Glutamatergic neuron (in vitro differentiated cells): ENCODE measurements around the gene ARSG. TPM values are rescaled to one million over a fixed set of nuclear protein-coding genes. Genes with fewer than 3 reads are reported as not detected.

Experiments
- DNase-seq: peaks from one replicate; pipeline ENCODE4 v3.0.0; 2022
- H3K27ac Mint-ChIP-seq: one replicate; pipeline ENCODE4 v1.8.0; 2020; ENCODE audit warnings: mild to moderate bottlenecking, mixed read lengths, inconsistent platforms; ENCODE audit not compliant: unreplicated experiment
- H3K27me3 Mint-ChIP-seq: one replicate; pipeline ENCODE4 v1.8.0; 2020; ENCODE audit warnings: mild to moderate bottlenecking, moderate library complexity, mixed read lengths, inconsistent platforms; ENCODE audit not compliant: unreplicated experiment
- H3K36me3 Mint-ChIP-seq: one replicate; pipeline ENCODE4 v1.8.0; 2020; ENCODE audit warnings: mild to moderate bottlenecking, mixed read lengths, inconsistent platforms; ENCODE audit not compliant: unreplicated experiment
- H3K4me1 Mint-ChIP-seq: one replicate; pipeline ENCODE4 v1.8.0; 2020; ENCODE audit warnings: mild to moderate bottlenecking, low read depth, mixed read lengths, inconsistent platforms; ENCODE audit not compliant: unreplicated experiment
- H3K4me3 Mint-ChIP-seq: one replicate; pipeline ENCODE4 v1.8.0; 2020; ENCODE audit warnings: mild to moderate bottlenecking, mixed read lengths, inconsistent platforms; ENCODE audit not compliant: unreplicated experiment
- H3K9me3 Mint-ChIP-seq: one replicate; pipeline ENCODE4 v1.8.0; 2020; ENCODE audit warnings: mild to moderate bottlenecking, moderate library complexity, mixed read lengths, inconsistent platforms; ENCODE audit not compliant: unreplicated experiment
- total RNA-seq: library from RNA; stranded (reverse); fragmentation: NEBNext Ultra II Directional; extraction: Animal tissue kit (Norgen Biotek cat#: 25700); gene quantifications from one replicate; pipeline ENCODE4 v1.2.1, GENCODE V29; 2021; ENCODE audit not compliant: unreplicated experiment
- TF ChIP-seq, protein P1 (sequence below): fragments of 200-600 bp; sonication (generic); IDR thresholded peaks from one replicate; pipeline ENCODE4 v1.5.0; 2021; ENCODE audit not compliant: partially characterized antibody, unreplicated experiment

ARSG gene
- total RNA-seq, 1 donor from 2014 or later: 1.9 TPM

DNA sequence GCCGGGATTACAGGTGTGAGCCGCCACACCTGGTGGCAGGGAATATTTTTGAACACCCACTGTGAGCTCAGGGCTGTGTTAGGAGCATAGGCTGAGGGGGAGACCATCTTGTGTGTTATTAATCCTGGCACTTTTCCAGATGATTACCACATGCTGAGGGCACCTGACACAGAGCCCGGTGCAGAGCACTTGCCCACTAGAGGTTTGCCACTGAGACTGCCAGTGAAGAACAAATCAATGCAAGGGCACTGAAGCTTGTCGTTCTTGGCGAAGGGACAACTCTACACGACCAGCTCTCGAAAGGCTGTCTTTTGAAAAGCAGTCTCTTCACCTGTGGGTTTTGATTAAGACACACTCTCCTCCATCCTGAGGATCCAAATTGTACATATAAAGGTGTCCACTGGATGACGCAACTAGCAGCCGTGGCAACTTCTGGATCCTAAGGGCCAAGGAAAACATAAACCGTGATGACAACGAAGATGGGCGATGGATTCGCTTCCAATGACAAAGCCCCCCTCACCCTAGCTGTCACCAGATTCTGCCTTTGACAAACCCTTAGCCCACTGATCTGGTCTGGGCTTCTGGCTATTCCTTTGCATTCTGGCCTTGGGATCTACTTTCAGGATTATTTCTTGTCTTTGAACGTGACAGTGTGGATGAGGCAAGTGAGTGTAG is 137.3 kb downstream of the ARSG start:
- Mint-ChIP-seq H3K27ac (no peak overlapping the region), H3K4me3 (no peak overlapping the region), H3K27me3 (peaks cover 5% of the 10 kb centered on the region), H3K4me1 (peaks cover 4% of the 10 kb centered on the region), H3K36me3 (no peaks in the 10 kb centered on the region), H3K9me3 (peaks cover 3% of the 10 kb centered on the region)
- DNase-seq: no peak
- TF ChIP-seq, protein P1, sequence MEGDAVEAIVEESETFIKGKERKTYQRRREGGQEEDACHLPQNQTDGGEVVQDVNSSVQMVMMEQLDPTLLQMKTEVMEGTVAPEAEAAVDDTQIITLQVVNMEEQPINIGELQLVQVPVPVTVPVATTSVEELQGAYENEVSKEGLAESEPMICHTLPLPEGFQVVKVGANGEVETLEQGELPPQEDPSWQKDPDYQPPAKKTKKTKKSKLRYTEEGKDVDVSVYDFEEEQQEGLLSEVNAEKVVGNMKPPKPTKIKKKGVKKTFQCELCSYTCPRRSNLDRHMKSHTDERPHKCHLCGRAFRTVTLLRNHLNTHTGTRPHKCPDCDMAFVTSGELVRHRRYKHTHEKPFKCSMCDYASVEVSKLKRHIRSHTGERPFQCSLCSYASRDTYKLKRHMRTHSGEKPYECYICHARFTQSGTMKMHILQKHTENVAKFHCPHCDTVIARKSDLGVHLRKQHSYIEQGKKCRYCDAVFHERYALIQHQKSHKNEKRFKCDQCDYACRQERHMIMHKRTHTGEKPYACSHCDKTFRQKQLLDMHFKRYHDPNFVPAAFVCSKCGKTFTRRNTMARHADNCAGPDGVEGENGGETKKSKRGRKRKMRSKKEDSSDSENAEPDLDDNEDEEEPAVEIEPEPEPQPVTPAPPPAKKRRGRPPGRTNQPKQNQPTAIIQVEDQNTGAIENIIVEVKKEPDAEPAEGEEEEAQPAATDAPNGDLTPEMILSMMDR: no peak

DNA sequence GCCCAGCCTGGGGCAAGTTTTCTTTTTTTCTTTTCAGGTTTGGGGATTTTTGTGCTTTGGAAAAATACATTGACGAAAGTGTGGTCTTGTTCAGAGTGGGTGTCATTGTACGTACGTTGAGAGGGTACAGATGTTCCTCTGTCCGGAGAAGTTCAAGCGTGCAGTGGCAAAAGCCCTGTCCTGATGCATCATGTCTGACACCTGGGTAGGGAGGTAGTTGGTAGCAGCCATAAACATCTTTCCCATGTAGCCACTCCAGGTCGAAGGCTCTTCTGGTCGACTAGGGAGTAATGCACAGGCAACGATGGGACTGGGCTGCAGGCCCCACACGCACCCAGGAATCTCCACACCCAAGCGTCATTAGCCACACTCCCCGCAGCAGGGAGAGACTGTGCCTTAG is 138.6 kb downstream of the ARSG start:
- H3K36me3 Mint-ChIP-seq: no peaks in the 10 kb centered on the region
- no peak overlapping the region for H3K27ac Mint-ChIP-seq
- DNase-seq: no peak
- TF ChIP-seq, protein P1: no peak
- H3K4me3 Mint-ChIP-seq: no peak overlapping the region
- H3K4me1 Mint-ChIP-seq: peaks cover 4% of the 10 kb centered on the region
- peaks cover 3% of the 10 kb centered on the region for H3K9me3 Mint-ChIP-seq
- peaks cover 4% of the 10 kb centered on the region for H3K27me3 Mint-ChIP-seq

DNA sequence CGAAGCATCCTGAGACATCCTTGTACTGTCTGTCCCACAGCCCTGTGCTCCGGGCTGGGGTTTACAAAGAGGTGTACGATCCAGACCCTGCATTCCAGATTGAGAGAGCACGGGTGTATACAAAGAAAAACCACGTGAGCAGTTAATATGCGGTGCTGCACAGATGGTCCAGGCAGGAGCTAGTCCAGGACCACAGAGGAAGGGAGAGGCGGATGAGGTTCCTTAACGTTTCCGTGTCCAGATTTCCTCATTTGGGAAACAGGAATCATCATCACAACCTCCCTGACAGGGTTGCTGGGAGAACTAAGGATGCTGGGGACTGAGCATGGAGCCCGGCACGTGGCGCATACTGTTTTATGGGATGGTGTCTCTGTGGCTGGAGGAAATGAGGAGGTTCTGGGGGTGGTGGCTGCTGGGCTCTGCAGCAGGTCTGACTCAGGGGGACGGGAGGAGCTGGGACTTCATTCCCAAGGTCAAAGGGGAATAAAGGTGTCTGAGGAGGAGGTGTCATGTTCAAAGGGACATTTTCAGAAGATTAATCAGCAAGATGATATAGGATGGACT is 139.8 kb downstream of the ARSG start:
- Mint-ChIP-seq H3K27me3 (peaks cover 5% of the 10 kb centered on the region), H3K4me3 (peak overlapping the region; percentile 15), H3K27ac (no peak overlapping the region), H3K36me3 (no peaks in the 10 kb centered on the region), H3K9me3 (peaks cover 3% of the 10 kb centered on the region), H3K4me1 (peaks cover 9% of the 10 kb centered on the region)
- TF ChIP-seq, protein P1: no peak
- no peak for DNase-seq

- DNase-seq: peak; percentile 34
- H3K27ac Mint-ChIP-seq: no peak overlapping the region
- peak overlapping the region; percentile 15 for H3K4me3 Mint-ChIP-seq
- H3K36me3 Mint-ChIP-seq: no peaks in the 10 kb centered on the region
- H3K9me3 Mint-ChIP-seq: peaks cover 3% of the 10 kb centered on the region
- H3K27me3 Mint-ChIP-seq: peaks cover 7% of the 10 kb centered on the region
- H3K4me1 Mint-ChIP-seq: peaks cover 14% of the 10 kb centered on the region
- TF ChIP-seq, protein P1: peak; percentile 27
These were observed 140.4 kb downstream of the ARSG start for GRCh38 chr17:68431661-68432071.
